Pancreas (tissue), 10 donors: ENCODE measurements around the gene LIMCH1. TPM values are rescaled to one million over a fixed set of nuclear protein-coding genes. Genes with fewer than 3 reads are reported as not detected.

Experiments
- ATAC-seq, 4 donors: fragments of 200-7000 bp; cut with Tn5 transposase; one replicate each; pipeline versions ENCODE4 v1.8.0 to v1.9.1; 2020; ENCODE audit warnings: mild to moderate bottlenecking in 4 of 4, moderate library complexity in 4 of 4
- DNase-seq, 6 donors: peaks; one replicate each; pipeline ENCODE4 v3.0.0-alpha.2; 2020
- FAIRE-seq: peaks from 2 replicates; lab custom pipeline; 2012; peaks lifted over from hg19 to GRCh38; lab: Jason Lieb, UNC
- H3K27ac ChIP-seq, 4 donors: fragments of 200-600 bp; sonication (generic); 1 replicate in 3 of 4; 2 replicates in 1 of 4; pipeline versions ENCODE4 v1.5.0 to v1.8.0; 2020
- H3K27me3 ChIP-seq, 4 donors: fragments of 200-600 bp; one replicate each; pipeline ENCODE4 v1.8.0; 2021
- H3K36me3 ChIP-seq, 3 donors: fragments of 200-600 bp; sonication (generic) in 1 of 3; one replicate each; pipeline versions ENCODE4 v1.5.0 to v1.8.0; 2020 to 2021
- H3K4me1 ChIP-seq, 3 donors: fragments of 200-600 bp; one replicate each; pipeline ENCODE4 v1.8.0; 2021
- H3K4me3 ChIP-seq, 4 donors: fragments of 200-600 bp; sonication (generic) in 2 of 4; one replicate each; pipeline versions ENCODE4 v1.5.0 to v1.8.0; 2020 to 2021
- H3K9me3 ChIP-seq, 4 donors: fragments of 200-600 bp; one replicate each; pipeline ENCODE4 v1.8.0; 2021
- WGBS, 2 donors: extraction: QIAGEN DNeasy Blood & Tissue Kit; methylation state at CpG; one replicate each; pipeline ENCODE4 v1.1.7; 2013; 5-methylcytosine and 5-hydroxymethylcytosine counted together
- intact Hi-C, 3 donors: fragments of 100-400 bp; cut with DNase I; formaldehyde crosslinking; loops; one replicate each; pipeline versions ENCODE4 v1.11.1 to v1.14.2; 2022
- polyA plus RNA-seq, 2 donors: library from polyadenylated mRNA; stranded (reverse); fragments of 200-250 nt; gene quantifications; one replicate each; pipeline ENCODE4 v1.2.3, GENCODE V29; 2013
- total RNA-seq, 6 donors: library from RNA; stranded (reverse); fragmentation: NEBNext Ultra II Directional in 4 of 6; extraction: Animal tissue kit (Norgen Biotek cat#: 25700) in 4 of 6; gene quantifications; one replicate each; pipeline versions ENCODE4 v1.2.1 to v1.2.4, GENCODE V29; 2021 to 2023
- TF ChIP-seq, protein P1 (sequence below), 4 donors: fragments of 200-600 bp; sonication (generic) in 3 of 4; IDR thresholded peaks; one replicate each; pipeline versions ENCODE4 v1.5.0 to v1.8.0; 2021; ENCODE audit warnings: antibody characterized with exemption in 4 of 4
- donor health status: healthy with polysubstance abuse.
- donor health status: DM: no; HTN: no; CAD: no; lungs with moderate emphysema.
- donor health status: DM: no; HTN: no; CAD: no.
- donor health status: control.
- donor health status: control.
- donor health status: Bipolar disorder and iron deficiency.
- donor health status: DM: yes; HTN: yes; CAD: no.
- donor health status: DM: no; HTN: no; CAD: no.
- donor health status: DM: no; HTN: no; CAD: no.
- donor health status: DM: yes; HTN: yes; CAD: no.

LIMCH1 gene
- total and polyA plus RNA-seq, 8 donors = 5.5 to 20.7 (median 11.0) TPM

DNA sequence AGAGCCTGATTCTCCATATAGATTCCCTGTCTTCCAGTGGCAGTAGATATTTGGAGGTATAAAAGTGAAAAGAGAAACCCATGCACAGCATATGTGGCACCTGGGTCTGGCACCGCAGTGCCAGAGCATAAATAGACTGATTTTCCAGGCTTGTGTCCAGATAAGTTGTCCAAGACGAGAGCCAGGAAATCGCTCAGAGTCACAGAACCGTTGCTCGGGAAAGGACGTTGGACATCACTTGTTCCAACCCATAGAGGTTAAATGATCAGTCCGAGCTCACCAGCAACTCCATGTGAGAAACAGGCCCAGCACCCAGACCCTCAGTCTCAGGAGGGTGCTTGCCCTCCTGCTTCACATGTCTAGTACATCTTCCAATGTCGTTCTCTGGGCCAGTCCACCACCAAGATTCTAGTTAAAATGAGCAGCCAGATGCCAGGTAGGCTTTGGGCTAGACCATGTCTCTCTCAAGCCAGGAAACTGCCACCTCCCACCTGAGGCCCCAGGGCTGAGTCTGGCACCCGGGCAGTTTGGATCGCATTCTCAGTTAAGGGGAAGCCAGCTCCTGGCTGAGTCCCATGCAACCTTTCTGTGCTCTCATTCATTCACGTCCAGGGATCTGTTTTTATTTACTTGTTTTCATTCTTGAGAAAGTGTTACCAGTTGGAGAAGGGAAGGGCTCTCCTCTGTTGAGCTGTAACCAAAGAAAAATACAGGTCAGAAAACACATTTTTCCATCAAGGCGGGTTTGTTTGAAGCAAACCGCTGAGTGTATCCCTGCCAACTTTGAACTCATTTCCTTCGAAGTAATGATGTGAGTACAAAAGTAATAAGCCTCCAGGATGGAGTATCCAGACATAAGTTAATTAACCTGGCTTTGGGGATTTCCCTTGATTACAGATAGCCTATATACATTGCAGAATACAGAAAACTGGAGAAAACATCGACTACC, 118.9 kb downstream of the LIMCH1 start:
- Histone ChIP-seq H3K9me3 (no peaks in the 10 kb centered on the region), H3K27me3 (peaks cover 0 to 6% (median 0%) of the 10 kb centered on the region in 4 donors), H3K36me3 (no peaks in the 10 kb centered on the region), H3K27ac (no peak overlapping the region), H3K4me1 (no peaks in the 10 kb centered on the region), H3K4me3 (no peak overlapping the region)
- intact Hi-C loops = loop anchor here in 1 of 3 donors (5.0 kb wide), 1 partner anchor 375 kb away; no protein-coding TSS in a partner anchor
- no peak for FAIRE-seq
- TF ChIP-seq, protein P1, sequence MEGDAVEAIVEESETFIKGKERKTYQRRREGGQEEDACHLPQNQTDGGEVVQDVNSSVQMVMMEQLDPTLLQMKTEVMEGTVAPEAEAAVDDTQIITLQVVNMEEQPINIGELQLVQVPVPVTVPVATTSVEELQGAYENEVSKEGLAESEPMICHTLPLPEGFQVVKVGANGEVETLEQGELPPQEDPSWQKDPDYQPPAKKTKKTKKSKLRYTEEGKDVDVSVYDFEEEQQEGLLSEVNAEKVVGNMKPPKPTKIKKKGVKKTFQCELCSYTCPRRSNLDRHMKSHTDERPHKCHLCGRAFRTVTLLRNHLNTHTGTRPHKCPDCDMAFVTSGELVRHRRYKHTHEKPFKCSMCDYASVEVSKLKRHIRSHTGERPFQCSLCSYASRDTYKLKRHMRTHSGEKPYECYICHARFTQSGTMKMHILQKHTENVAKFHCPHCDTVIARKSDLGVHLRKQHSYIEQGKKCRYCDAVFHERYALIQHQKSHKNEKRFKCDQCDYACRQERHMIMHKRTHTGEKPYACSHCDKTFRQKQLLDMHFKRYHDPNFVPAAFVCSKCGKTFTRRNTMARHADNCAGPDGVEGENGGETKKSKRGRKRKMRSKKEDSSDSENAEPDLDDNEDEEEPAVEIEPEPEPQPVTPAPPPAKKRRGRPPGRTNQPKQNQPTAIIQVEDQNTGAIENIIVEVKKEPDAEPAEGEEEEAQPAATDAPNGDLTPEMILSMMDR (IDR thresholded peaks at IDR 0.05) = no peak
- no peak for DNase-seq
- 55 to 57% methylated on average over 15 of the region's 15 CpGs for WGBS, 2 donors
- ATAC-seq = no peak

DNA sequence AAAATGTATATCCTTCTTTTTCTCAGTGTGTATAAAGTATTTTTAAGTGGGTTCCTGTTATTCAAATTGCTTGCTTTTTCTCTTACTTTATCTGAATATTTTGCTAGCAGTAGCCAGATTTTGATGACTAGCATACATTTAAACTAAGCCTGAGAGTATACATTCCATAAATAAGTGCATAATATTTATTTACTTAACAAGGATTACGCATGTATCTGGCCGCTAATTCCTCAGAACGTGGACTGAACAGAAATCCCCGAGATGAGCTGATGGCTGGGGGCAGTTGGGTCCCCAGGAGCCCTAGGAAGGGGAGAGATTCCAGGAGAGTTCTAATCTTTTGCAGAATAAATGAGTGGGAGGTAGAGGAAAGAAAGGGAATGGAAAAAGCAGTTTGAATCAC, 119.6 kb downstream of the LIMCH1 start:
- no peak overlapping the region for H3K27ac ChIP-seq
- no peak overlapping the region for H3K4me3 ChIP-seq
- intact Hi-C loops = loop anchor here in 1 of 3 donors (5.0 kb wide), 1 partner anchor 375 kb away; no protein-coding TSS in a partner anchor
- H3K36me3 ChIP-seq = no peaks in the 10 kb centered on the region
- H3K9me3 ChIP-seq = no peaks in the 10 kb centered on the region
- H3K4me1 ChIP-seq = no peaks in the 10 kb centered on the region
- ATAC-seq = no peak
- H3K27me3 ChIP-seq = peaks cover 0 to 6% (median 0%) of the 10 kb centered on the region in 4 donors
- no peak for DNase-seq
- 79 to 80% methylated on average over 4 of the region's 4 CpGs for WGBS, 2 donors
- TF ChIP-seq, protein P1 (IDR thresholded peaks at IDR 0.05) = no peak
- no peak for FAIRE-seq

DNA sequence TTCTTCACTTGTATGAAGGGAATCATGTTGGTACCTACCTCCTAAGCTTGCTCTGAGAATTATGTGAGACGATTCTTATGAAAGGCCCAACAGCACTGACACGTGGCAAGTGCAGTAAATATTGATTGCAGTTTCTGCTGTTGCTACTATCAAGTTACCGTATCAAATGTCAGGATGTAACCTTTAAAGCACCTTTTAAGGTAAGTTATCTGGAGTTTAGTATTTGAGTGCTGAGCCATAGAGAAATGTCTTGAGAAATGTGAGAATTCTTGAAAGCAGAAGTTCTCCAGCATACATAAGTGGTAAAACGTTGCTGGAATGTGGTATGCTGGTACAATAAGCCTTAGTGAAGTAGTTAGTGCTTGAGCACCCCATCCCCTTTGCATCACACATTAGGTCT, 120.2 kb downstream of the LIMCH1 start:
- no peaks in the 10 kb centered on the region for H3K36me3 ChIP-seq
- 23 to 27% methylated on average over 4 of the region's 4 CpGs for WGBS, 2 donors
- ATAC-seq (no peak), DNase-seq (no peak), FAIRE-seq (no peak)
- no peak overlapping the region for H3K27ac ChIP-seq
- no peaks in the 10 kb centered on the region for H3K4me1 ChIP-seq
- intact Hi-C loops = loop anchor here in 1 of 3 donors (5.0 kb wide), 1 partner anchor 376 kb away; no protein-coding TSS in a partner anchor
- no peak overlapping the region for H3K4me3 ChIP-seq
- H3K9me3 ChIP-seq = no peaks in the 10 kb centered on the region
- H3K27me3 ChIP-seq = peaks cover 0 to 6% (median 0%) of the 10 kb centered on the region in 4 donors
- TF ChIP-seq, protein P1 (IDR thresholded peaks at IDR 0.05) = no peak

DNA sequence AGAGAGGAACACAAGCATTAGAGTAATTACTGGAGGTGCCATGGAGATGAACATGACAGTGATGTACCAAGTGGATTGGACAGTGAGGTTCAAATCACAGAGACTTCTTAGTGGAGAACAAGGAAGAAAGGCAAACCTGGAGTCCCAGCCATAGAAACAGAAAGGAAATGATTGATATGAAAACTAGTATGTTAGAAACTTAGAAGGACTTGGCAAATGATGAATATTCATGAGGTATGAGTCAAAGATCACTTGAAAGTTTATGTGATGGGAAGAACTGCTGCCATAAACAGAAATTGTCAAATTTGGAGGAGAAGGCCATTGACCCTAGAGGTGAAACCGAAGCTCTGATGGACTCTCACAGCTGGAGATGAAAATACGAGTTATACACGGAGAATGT, 122.4 kb downstream of the LIMCH1 start:
- Histone ChIP-seq H3K4me3 (no peak overlapping the region), H3K27ac (no peak overlapping the region), H3K36me3 (no peaks in the 10 kb centered on the region), H3K4me1 (no peaks in the 10 kb centered on the region), H3K9me3 (no peaks in the 10 kb centered on the region), H3K27me3 (peaks cover 0 to 6% (median 0%) of the 10 kb centered on the region in 4 donors)
- FAIRE-seq = no peak
- no peak for ATAC-seq
- intact Hi-C loops = loop anchor here in 1 of 3 donors (10.0 kb wide), 1 partner anchor 376 kb away; no protein-coding TSS in a partner anchor
- TF ChIP-seq, protein P1 (IDR thresholded peaks at IDR 0.05) = no peak
- no peak for DNase-seq
- WGBS, 2 donors = 91 to 93% methylated on average over 3 of the region's 3 CpGs
